OCI-LY1 (cell line): ENCODE results near the gene STK25.

Experiments
- EZH2 ChIP-seq: fragments of 200-600 bp; sonication (generic), shearing (Covaris generic); IDR thresholded peaks from 2 replicates; pipeline ENCODE4 v1.8.0; 2017; ENCODE audit warnings: borderline replicate concordance, mixed run types, mild to moderate bottlenecking, antibody characterized with exemption, low read length, moderate library complexity, mixed read lengths
- TF ChIP-seq, protein P1 (sequence below): fragments of 200-600 bp; sonication (generic), shearing (Covaris generic); IDR thresholded peaks from 2 replicates; pipeline ENCODE4 v1.5.1; 2017; ENCODE audit warnings: mild to moderate bottlenecking, antibody characterized with exemption, low read length, moderate library complexity, mixed read lengths

DNA sequence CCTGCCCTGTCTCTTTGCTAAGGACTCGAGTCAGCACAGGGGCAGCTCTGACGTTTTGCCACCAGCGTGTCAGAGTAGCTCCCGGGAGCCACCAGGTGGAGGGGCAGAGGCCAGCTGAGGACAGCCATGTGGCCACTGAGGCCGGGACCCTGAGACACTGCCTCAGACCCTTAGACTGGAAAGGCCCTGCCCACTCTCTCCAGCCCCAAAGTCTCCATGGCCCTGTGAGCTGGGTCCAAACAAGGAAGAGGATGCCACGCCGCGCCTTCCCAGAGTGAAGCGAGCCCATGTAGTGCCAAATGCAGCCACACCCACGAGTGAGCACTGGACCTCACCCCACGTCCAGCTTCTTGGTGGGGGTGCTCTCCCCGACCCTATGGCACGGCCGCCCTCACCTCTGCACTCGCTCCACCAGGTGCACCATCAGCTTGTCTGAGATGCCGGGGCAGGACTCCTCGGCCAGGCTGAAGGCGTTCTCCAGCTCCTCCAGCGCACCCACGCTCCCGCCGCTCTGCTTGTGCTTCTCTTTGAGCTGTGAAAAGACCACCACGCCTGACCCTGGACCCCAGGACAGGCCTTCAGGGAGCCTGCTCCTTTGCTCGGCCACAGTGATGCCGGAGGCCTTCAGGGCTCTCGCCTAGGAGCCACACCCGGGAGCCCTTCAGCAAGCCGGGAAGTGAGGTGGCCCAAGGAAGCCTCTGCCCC is 12.2 kb downstream of the STK25 start:
- TF ChIP-seq, protein P1, sequence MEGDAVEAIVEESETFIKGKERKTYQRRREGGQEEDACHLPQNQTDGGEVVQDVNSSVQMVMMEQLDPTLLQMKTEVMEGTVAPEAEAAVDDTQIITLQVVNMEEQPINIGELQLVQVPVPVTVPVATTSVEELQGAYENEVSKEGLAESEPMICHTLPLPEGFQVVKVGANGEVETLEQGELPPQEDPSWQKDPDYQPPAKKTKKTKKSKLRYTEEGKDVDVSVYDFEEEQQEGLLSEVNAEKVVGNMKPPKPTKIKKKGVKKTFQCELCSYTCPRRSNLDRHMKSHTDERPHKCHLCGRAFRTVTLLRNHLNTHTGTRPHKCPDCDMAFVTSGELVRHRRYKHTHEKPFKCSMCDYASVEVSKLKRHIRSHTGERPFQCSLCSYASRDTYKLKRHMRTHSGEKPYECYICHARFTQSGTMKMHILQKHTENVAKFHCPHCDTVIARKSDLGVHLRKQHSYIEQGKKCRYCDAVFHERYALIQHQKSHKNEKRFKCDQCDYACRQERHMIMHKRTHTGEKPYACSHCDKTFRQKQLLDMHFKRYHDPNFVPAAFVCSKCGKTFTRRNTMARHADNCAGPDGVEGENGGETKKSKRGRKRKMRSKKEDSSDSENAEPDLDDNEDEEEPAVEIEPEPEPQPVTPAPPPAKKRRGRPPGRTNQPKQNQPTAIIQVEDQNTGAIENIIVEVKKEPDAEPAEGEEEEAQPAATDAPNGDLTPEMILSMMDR: no peak
- TF ChIP-seq EZH2: no peak
